GM19438 (cell line): ENCODE data around the gene JHY.

Source experiments
- ATAC-seq: cut with Tn5 transposase; IDR thresholded peaks from one replicate; pipeline ENCODE4 v1.9.1; 2021; ENCODE audit warnings: low read depth; ENCODE audit not compliant: unreplicated experiment

The JHY gene

GRCh38 chr11:122933416-122933815, 50.9 kb downstream of the JHY start:
- ATAC-seq, result no peak

GRCh38 chr11:122937983-122938382, 55.4 kb downstream of the JHY start:
- no peak for ATAC-seq

GRCh38 chr11:122938557-122938956, 56.0 kb downstream of the JHY start:
- no peak for ATAC-seq

GRCh38 chr11:122951211-122951610, 68.7 kb downstream of the JHY start:
- ATAC-seq, result no peak

DNA sequence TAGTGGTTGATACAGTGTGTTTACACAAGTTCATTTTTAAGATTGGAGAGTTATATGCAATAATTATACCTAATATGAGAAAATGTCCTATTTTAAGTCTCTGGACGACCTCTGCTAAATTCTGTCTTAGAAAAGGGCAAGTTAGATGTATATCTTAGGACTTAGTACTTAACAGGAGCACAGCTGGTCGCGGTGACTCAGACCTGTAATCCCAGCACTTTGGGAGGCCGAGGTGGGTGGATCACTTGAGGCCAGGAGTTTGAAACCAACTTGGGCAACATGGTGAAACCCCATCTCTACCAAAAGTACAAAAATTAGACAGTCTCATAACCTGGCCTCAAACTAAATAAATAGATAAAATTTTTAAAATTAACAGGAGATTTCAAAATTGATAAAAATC, 71.9 kb downstream of the JHY start:
- ATAC-seq, result no peak

DNA sequence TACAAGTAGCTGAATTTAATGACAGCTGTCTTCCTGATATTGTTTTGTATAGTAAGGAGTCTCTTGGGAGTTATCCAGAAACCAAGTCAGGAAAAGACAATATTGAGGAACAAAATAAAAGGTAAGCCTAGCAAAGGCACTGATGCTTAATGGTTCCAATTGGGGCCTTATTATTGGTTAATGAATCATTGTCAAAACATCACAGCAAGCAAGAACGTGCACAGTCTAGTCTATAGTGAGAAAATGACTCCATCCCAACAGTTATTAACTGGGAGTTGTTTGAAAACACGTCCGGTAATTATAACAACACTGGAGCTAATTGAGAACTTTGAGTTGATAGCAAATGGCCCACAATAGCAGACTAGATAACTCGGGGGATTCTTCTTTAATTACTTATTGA, 81.4 kb downstream of the JHY start:
- ATAC-seq, result no peak

DNA sequence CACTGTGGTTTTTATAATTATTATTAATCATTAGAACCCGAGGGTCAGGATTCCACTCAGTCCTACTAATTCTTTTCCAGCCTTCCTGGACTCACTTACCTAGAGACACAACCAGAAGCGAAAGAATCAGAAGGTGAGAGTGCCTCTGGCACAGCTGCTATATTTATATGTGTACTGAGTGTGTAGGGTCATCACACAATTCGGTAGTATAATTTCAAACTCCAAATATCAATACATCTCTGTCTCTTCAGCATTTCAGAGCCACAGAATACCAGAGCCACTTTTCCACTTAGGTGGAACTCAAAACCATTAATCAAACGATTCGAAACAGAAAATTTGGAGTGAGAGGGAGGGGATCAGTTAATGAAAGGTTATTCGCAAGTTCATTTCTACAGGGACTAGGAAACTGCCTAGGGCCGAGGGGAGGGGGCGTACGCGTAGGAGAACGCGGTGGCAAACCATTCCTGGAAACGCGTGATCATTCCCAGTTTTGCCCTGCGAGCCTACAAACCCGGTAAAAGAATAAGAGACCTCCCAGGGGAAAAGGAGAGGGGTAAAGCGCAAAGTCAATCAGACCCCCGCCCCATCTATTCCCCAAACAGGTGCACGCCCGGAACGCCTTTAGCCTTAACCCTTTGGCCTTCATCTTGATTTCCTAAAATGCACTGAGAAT, 93.6 kb downstream of the JHY start:
- ATAC-seq, result no peak

- no peak for ATAC-seq
Measured at GRCh38 chr11:122976734-122977469, 94.3 kb downstream of the JHY start.

DNA sequence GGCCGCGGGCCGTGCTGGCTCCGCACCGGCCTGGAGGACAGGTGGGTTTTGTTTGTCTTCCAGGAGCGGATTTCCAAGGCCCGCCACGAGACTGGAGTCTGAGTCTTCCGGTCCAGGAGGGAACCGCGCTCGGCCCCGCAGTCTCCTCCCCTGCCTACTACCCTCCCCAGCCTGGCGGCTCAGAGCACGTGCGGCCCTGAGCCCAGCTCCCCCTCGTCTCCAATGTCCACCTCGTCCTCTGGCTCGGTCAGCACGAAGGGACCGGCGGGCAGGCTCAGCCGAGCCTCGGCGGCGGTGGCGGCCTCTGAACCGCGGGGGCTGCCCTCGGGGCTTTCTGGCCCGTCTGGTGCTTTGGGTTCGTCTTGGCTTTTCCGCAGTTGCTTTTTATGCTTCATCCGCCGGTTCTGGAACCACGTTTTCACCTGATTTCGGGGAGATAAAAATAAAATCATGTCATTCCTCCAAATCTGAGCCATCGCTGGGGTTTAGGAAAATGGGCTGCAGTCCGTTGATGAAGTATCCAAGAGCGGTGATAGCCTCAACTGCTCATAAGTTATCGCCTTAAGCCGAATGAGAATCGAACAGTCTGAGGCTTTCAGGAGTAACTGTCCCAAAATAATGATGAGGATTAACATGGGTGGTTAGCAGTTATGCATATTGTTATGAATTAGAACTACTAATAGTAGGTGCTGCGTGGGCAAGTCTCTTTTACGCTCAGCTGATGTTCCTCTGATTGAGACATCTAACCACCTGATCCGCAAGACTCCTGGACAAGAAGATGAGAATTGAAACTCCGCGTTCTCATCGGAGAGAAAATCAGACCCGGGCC, 95.1 kb downstream of the JHY start:
- ATAC-seq, result no peak

DNA sequence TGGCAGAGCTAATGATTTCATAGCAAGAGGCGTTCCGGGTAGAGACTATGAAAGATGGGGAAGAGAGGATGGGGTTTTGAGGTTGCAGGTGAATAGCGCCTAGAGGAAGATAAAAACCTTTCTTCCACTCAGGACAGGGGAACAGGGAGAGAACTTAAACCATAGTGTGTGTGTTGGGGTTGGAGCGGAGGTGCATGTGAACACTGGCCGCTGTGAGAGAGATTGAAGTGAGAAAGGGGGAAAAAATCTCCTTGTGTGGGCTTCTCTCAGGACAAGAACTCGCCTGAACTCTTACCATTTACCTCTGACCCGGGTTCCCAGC, 95.7 kb downstream of the JHY start:
- ATAC-seq, result no peak

GRCh38 chr11:122979103-122979814, 96.7 kb downstream of the JHY start:
- no peak for ATAC-seq

- ATAC-seq, result no peak
Measured at GRCh38 chr11:122979815-122980595, 97.4 kb downstream of the JHY start.

DNA sequence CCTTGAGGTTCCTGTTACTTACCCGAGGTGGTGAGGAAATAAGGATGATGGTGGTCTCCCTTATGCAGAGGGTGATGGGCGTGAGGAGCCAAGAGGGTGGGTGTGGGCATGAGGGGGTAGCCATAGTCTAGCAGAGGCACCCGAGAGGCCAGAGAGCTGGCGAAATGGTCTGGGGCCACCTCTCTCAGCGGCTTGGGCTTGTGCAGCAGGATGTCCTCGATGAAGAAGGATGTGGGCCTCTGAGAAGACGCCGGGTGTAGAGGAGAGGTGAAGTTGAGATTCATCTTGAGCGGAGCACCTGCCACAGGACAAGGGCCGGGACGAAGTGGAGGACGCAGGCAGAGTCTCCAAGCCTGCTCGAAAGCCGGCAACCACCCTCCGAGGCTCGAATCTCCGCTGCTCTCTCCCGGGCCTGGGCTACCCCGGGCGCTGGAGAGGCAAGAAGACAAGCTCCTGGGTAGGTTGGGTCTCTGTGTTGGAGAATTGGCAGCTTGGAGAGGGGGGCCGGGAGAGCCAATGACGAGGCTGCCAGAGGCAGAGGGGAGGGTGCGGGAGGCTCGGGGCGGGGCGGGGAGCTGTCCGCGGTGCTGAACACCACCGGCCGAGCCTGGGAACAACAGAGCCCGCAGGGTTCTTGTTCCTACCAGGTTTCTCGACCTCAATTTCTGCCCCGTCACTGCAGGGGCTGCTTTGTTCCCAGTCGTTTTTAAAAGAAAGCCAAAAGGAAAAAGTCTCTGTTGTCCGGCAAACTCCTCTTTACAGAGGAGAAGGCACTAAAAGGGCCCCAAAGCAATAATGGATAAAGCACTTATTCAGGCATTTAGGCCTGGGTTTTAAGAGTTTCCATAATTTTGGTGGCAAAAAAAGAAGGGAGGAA, 99.1 kb downstream of the JHY start, which contains the start of gene BSX:
Gene BSX, minus strand, starts transcription at position 447 of the 877 bp plus-strand sequence. Its CDS starts 163 bp downstream, at position 284.
- no peak for ATAC-seq

- no peak for ATAC-seq
Measured at GRCh38 chr11:122983438-122984185, 101.1 kb downstream of the JHY start.

- ATAC-seq, result no peak
Measured at GRCh38 chr11:122984186-122985011, 101.8 kb downstream of the JHY start.

- no peak for ATAC-seq
Measured at GRCh38 chr11:122995526-122995925, 113.0 kb downstream of the JHY start.

DNA sequence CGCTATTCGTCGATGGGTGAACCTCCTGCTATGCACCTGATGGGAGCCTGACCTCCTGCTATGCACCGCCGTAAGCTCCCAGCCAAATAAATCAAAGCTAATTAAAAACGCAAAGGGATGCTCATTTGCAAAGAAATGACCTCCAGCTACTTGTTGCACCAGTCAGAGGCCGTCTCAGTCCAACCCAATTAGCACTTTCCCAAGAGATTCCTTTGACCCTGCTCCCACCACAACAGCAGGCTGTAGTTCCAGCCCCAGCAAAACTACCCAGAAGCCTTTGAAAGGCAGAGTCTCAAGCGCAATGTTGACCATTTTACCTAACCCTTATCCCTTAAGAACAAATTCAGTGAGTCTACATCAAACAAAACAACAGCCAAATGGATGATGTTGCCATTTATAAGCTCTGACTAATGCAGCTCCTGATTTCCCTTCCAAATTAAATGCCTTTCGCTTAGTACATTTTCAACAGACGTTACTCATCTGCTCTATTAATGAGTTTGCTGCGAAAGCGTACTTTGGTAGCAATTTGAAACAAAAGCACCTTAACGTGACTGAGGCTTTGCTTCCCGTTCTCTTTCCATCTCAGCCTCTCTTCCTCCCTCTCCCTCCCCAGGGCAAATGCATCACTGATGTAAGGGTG, 116.3 kb downstream of the JHY start:
- no peak for ATAC-seq
